ENCODE measurements around the gene KIF2C. TPM values are rescaled to one million over a fixed set of nuclear protein-coding genes. Genes with fewer than 3 reads are reported as not detected.
A peak's percentile ranks its signal among the peaks of the same experiment; 100 is the strongest.

The KIF2C gene
- polyA plus RNA-seq, 1 experiment: 14.3 TPM

GRCh38 chr1:44721485-44722361 lies 17.9 kb upstream of the KIF2C start:
- ChIA-PET CTCF (interaction anchor here (0.6 to 2.2 kb wide), 2 partner anchors 10 to 551 kb away, joined by 7 to 20 read pairs; partner anchors contain the start of gene RNU5D-1), POLR2A (interaction anchor here (0.6 to 1.7 kb wide), 11 partner anchors 9 to 860 kb away, joined by 3 to 26 read pairs (median 3); partner anchors contain the start of genes ARMH1, HECTD3, PLK3 and RNU5D-1)
- TF ChIP-seq, protein P1, sequence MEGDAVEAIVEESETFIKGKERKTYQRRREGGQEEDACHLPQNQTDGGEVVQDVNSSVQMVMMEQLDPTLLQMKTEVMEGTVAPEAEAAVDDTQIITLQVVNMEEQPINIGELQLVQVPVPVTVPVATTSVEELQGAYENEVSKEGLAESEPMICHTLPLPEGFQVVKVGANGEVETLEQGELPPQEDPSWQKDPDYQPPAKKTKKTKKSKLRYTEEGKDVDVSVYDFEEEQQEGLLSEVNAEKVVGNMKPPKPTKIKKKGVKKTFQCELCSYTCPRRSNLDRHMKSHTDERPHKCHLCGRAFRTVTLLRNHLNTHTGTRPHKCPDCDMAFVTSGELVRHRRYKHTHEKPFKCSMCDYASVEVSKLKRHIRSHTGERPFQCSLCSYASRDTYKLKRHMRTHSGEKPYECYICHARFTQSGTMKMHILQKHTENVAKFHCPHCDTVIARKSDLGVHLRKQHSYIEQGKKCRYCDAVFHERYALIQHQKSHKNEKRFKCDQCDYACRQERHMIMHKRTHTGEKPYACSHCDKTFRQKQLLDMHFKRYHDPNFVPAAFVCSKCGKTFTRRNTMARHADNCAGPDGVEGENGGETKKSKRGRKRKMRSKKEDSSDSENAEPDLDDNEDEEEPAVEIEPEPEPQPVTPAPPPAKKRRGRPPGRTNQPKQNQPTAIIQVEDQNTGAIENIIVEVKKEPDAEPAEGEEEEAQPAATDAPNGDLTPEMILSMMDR (IDR thresholded peaks at IDR 0.05; ENCODE audit: low read depth, low read length): no peak
- DNase-seq (ENCODE audit: low read depth, low spot score): peak; percentile 87
- peaks cover 8% of the 10 kb centered on the region; the same call in 1 of the 2 replicates for H3K9me3 ChIP-seq (ENCODE audit: control insufficient read depth, insufficient read depth, low read length)
- H3K4me3 ChIP-seq (ENCODE audit: low read depth, low read length): no peak overlapping the region
- no peaks in the 10 kb centered on the region for H3K27me3 ChIP-seq (ENCODE audit: control insufficient read depth, insufficient read depth, low read length)
- peak overlapping the region; percentile 47 for H3K27ac ChIP-seq (ENCODE audit: low read depth, low read length)

DNA sequence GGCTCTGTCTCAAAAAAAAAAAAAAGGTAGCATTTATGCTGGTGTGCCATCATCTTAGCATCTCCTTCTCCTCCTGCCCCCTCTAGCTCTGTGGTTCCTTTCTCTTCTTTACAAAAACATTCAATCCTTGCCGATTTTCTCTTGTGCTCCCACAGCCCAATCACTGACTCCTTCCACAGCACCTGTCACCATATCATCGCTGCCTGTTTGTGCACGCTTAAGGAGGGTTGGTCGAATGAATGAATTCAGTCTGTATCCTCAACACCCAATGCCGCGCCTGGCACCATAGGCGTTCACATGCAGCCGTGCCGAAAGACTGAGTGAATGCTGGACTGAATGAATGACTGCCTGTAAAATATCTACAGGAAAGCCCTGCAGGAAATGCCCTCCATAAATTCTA lies 16.6 kb upstream of the KIF2C start:
- peaks cover 8% of the 10 kb centered on the region; the same call in 1 of the 2 replicates for H3K9me3 ChIP-seq (ENCODE audit: control insufficient read depth, insufficient read depth, low read length)
- ChIA-PET CTCF (interaction anchor here (2.2 kb wide), 1 partner anchor 8 kb away, joined by 20 read pairs; the partner anchor contains the start of gene RNU5D-1), POLR2A (no interaction called here)
- TF ChIP-seq, protein P1 (IDR thresholded peaks at IDR 0.05; ENCODE audit: low read depth, low read length): no peak
- no peaks in the 10 kb centered on the region for H3K27me3 ChIP-seq (ENCODE audit: control insufficient read depth, insufficient read depth, low read length)
- no peak for DNase-seq (ENCODE audit: low read depth, low spot score)
- no peak overlapping the region for H3K27ac ChIP-seq (ENCODE audit: low read depth, low read length)
- no peak overlapping the region for H3K4me3 ChIP-seq (ENCODE audit: low read depth, low read length)

- Histone ChIP-seq H3K4me3 (ENCODE audit: low read depth, low read length) (no peak overlapping the region), H3K9me3 (ENCODE audit: control insufficient read depth, insufficient read depth, low read length) (peaks cover 8% of the 10 kb centered on the region; the same call in 1 of the 2 replicates), H3K27me3 (ENCODE audit: control insufficient read depth, insufficient read depth, low read length) (no peaks in the 10 kb centered on the region), H3K27ac (ENCODE audit: low read depth, low read length) (no peak overlapping the region)
- CTCF ChIA-PET: no interaction called here
- POLR2A ChIA-PET: no interaction called here
- DNase-seq (ENCODE audit: low read depth, low spot score): no peak
- TF ChIP-seq, protein P1 (IDR thresholded peaks at IDR 0.05; ENCODE audit: low read depth, low read length): no peak
Measured at GRCh38 chr1:44723496-44724295, 15.9 kb upstream of the KIF2C start.

DNA sequence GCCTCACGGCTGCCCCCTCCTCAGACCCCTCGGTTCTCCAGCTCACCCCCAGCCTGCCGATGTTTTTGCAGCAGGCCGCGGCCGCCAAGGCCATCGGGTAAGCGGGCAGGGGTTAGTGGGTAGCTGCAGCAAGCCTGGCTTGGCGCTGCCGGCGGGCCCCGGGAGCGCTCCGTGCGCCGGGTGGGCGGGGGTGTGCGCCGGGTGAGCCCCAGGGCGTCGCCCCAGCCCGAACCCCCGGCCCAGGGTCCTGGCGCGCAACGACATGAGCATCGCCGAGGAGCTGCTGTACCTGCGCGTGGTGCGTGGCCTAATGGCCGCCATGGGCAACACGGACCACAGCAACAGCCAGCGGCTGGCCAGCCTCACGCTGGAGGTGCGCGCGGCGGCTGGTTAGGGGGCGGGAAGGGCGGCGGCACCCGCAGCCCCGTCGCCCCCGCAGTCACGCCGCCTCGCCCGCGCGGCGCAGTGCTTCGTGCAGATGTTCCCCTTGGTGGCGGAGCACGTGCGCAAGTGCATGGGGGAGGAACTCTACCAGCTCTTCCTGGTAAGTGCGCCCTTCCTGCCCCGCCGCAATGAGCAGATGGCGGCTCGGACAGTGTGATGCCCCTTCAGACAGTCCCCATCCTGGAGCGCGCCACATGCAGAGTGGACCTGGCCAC lies 15.2 kb upstream of the KIF2C start:
- H3K27ac ChIP-seq (ENCODE audit: low read depth, low read length): no peak overlapping the region
- no peak overlapping the region for H3K4me3 ChIP-seq (ENCODE audit: low read depth, low read length)
- ChIA-PET POLR2A (no interaction called here), CTCF (no interaction called here)
- no peaks in the 10 kb centered on the region for H3K27me3 ChIP-seq (ENCODE audit: control insufficient read depth, insufficient read depth, low read length)
- H3K9me3 ChIP-seq (ENCODE audit: control insufficient read depth, insufficient read depth, low read length): peaks cover 8% of the 10 kb centered on the region; the same call in 1 of the 2 replicates
- TF ChIP-seq, protein P1 (IDR thresholded peaks at IDR 0.05; ENCODE audit: low read depth, low read length): no peak
- no peak for DNase-seq (ENCODE audit: low read depth, low spot score)

Measured in AG04450 (cell line).